K562 (cell line): ENCODE measurements around the gene PACSIN1. TPM values are rescaled to one million over a fixed set of nuclear protein-coding genes. Genes with fewer than 3 reads are reported as not detected.

Experiments used
- ATAC-seq: fragments of 200-7000 bp; cut with Tn5 transposase; 3 replicates; pipeline ENCODE4 v1.9.1; 2020; ENCODE audit warnings: moderate library complexity
- BruUV-seq: library from RNA; stranded (reverse); fragments of 400-500 nt; replicated peaks from 2 replicates; lab custom pipeline; 2021; lab: Mats Ljungman, UMichigan
- CTCF ChIA-PET: fragments of 300-600 bp; formaldehyde crosslinking; extraction: SDS; loops from one replicate; lab custom pipeline; 2021; ENCODE audit warnings: low intra/inter-chr PET ratio; lab: Yijun Ruan, JAX
- POLR2A ChIA-PET: fragments of 300-600, 350-650 bp; sonication (Branson Sonifier 250); formaldehyde crosslinking; extraction: SDS; loops from one replicate; lab custom pipeline; 2021; ENCODE audit warnings: antibody characterized with exemption, inconsistent platforms; lab: Yijun Ruan, JAX
- DNase-seq, 4 experiments: peaks; one replicate each; pipeline versions ENCODE4 v3.0.0 to v3.0.0-alpha.2; 2011 to 2018; ENCODE audit warnings: low spot score in 3 of 4, mixed read lengths in 3 of 4; ENCODE audit errors: extremely low read depth in 1 of 4
- FAIRE-seq: peaks from 2 replicates; lab custom pipeline; 2011; peaks lifted over from hg19 to GRCh38; lab: Jason Lieb, UNC
- H2AFZ ChIP-seq: 2 replicates; pipeline ENCODE4 v1.6.0; 2011; ENCODE audit warnings: low read depth, low read length, control low read depth, inconsistent platforms
- H3K27ac ChIP-seq: fragments of 200-600 bp; 3 replicates; pipeline ENCODE4 v1.8.0; 2011; ENCODE audit warnings: low read depth, mild to moderate bottlenecking, control low read depth, inconsistent platforms, low read length, moderate library complexity, mixed read lengths; ENCODE audit errors: extremely low read depth
- H3K27me3 ChIP-seq, 2 experiments: fragments of 300-600 bp in 1 of 2; 2 replicates in 1 of 2; 3 replicates in 1 of 2; pipeline versions ENCODE4 v1.6.0 to v1.8.0; 2011; ENCODE audit warnings: inconsistent platforms in 2 of 2, low read length in 2 of 2, mild to moderate bottlenecking in 1 of 2, mixed read lengths in 1 of 2, moderate library complexity in 1 of 2; ENCODE audit not compliant: control insufficient read depth in 2 of 2, insufficient read depth in 2 of 2
- H3K36me3 ChIP-seq: fragments of 300-600 bp; 3 replicates; pipeline ENCODE4 v1.8.0; 2011; ENCODE audit warnings: mild to moderate bottlenecking, low read length, inconsistent platforms; ENCODE audit not compliant: control insufficient read depth, insufficient read depth
- H3K4me1 ChIP-seq, 2 experiments: fragments of 200-600 bp in 1 of 2; replicated peaks in 1 of 2; 2 replicates in 1 of 2; 3 replicates in 1 of 2; pipeline versions ENCODE4 v1.5.1 to v1.8.0; 2011; ENCODE audit warnings: inconsistent platforms in 2 of 2, low read length in 2 of 2, mild to moderate bottlenecking in 1 of 2, mixed read lengths in 1 of 2, moderate library complexity in 1 of 2; ENCODE audit not compliant: control insufficient read depth in 2 of 2, insufficient read depth in 2 of 2
- H3K4me2 ChIP-seq: 2 replicates; pipeline ENCODE4 v1.6.1; 2011; ENCODE audit warnings: low read length, control low read depth, inconsistent platforms, mixed read lengths; ENCODE audit not compliant: insufficient read depth
- H3K4me3 ChIP-seq: fragments of 200-600 bp; sonication (generic), shearing (Covaris generic); 2 replicates; pipeline ENCODE4 v1.5.1; 2016; ENCODE audit warnings: control low read depth, inconsistent platforms
- H3K79me2 ChIP-seq: fragments of 200-600 bp; 3 replicates; pipeline ENCODE4 v1.8.0; 2011; ENCODE audit warnings: low read length, inconsistent platforms; ENCODE audit not compliant: control insufficient read depth, insufficient read depth
- H3K9ac ChIP-seq, 2 experiments: 2 replicates each; pipeline versions ENCODE4 v1.6.0 to v1.6.1; 2011; ENCODE audit warnings: low read depth in 2 of 2, low read length in 2 of 2, control low read depth in 1 of 2, inconsistent platforms in 1 of 2, mild to moderate bottlenecking in 1 of 2, mixed read lengths in 1 of 2; ENCODE audit not compliant: insufficient read depth in 1 of 2
- H3K9me1 ChIP-seq: one replicate; pipeline ENCODE4 v1.6.0; 2011; ENCODE audit warnings: inconsistent platforms, mild to moderate bottlenecking, low read length, moderate library complexity; ENCODE audit not compliant: control insufficient read depth, insufficient read depth
- H3K9me3 ChIP-seq: replicated peaks from 2 replicates; pipeline ENCODE4 v1.5.1; 2011; ENCODE audit warnings: low read depth, low read length, inconsistent platforms; ENCODE audit not compliant: control insufficient read depth, insufficient read depth
- H4K20me1 ChIP-seq: replicated peaks from 2 replicates; pipeline ENCODE4 v1.6.1; 2011; ENCODE audit warnings: low read length, inconsistent platforms, mixed read lengths; ENCODE audit not compliant: control insufficient read depth, insufficient read depth
- ZNF263 ChIP-seq: sonication (generic); formaldehyde crosslinking; IDR thresholded peaks from 2 replicates; pipeline ENCODE4 v1.8.0; 2022; ENCODE audit warnings: mild to moderate bottlenecking, missing genetic modification reagents, borderline replicate concordance
- WGBS: fragments of 100-300 bp; shearing (Covaris generic); methylation state at CpG from one replicate; pipeline ENCODE4 v1.1.6; 2016; ENCODE audit warnings: low coverage, mixed read lengths; ENCODE audit not compliant: insufficient coverage; ENCODE audit errors: missing lambda C conversion rate; 5-methylcytosine and 5-hydroxymethylcytosine counted together
- in situ Hi-C: fragments of 300-500 bp; cut with MboI; formaldehyde crosslinking; loops from 4 replicates; pipeline ENCODE4 v1.15.0; 2018; ENCODE audit warnings: inconsistent platforms, mixed read lengths
- intact Hi-C: fragments of 100-400 bp; cut with micrococcal nuclease; formaldehyde crosslinking; loops from 2 replicates; pipeline ENCODE4 v1.14.2; 2022
- polyA plus RNA-seq, 8 experiments: library from polyadenylated mRNA; depleted of rRNA in 4 of 8; stranded (reverse) in 5 of 8; unstranded in 3 of 8; fragments of >200 nt; fragmentation: Nextera tagmentation in 2 of 8; fragmentation: Illumina TruSeq in 1 of 8; extraction: Ambion mirVana in 2 of 8; extraction: Trizol in 1 of 8; gene quantifications; 2 replicates each; pipeline versions ENCODE4 v1.2.1 to v1.2.3, GENCODE V29; 2011 to 2014; ENCODE audit warnings: inconsistent platforms in 1 of 8, missing spikeins in 1 of 8
- total RNA-seq, 7 experiments: library from RNA; depleted of rRNA in 6 of 7; stranded (reverse); fragments of >200 nt in 6 of 7; fragmentation: Illumina TruSeq in 2 of 7; extraction: Trizol in 2 of 7; gene quantifications; 2 replicates each; pipeline versions ENCODE4 v1.2.1 to v1.2.3, GENCODE V29; 2011 to 2021; ENCODE audit warnings: low replicate concordance in 1 of 7
- TF ChIP-seq, protein P1 (sequence below): fragments of 150-350 bp; conservative IDR thresholded peaks from 2 replicates; pipeline ENCODE4 v1.6.1; 2014; ENCODE audit warnings: low read length

PACSIN1 gene
- total and polyA plus RNA-seq, 9 of the 15 experiments (the other 6 are each of a cell fraction or from before 2014, with no cell fraction given), result 0.01 to 1.7 (median 0.45) TPM

GRCh38 chr6:34517966-34518365, 52.1 kb downstream of the PACSIN1 start:
- H4K20me1 ChIP-seq, result no peaks in the 10 kb centered on the region
- FAIRE-seq (no peak), ATAC-seq (no peak), DNase-seq (no peak)
- H3K36me3 ChIP-seq, result no peaks in the 10 kb centered on the region
- H3K9me1 ChIP-seq, result peaks cover 4% of the 10 kb centered on the region
- H3K4me2 ChIP-seq, result peak overlapping the region; percentile 43; the same call in 1 of the 2 replicates
- H3K27me3 ChIP-seq, result no peaks in the 10 kb centered on the region
- no TSS peak for BruUV-seq
- H3K79me2 ChIP-seq, result no peaks in the 10 kb centered on the region
- no peaks in the 10 kb centered on the region for H3K9me3 ChIP-seq
- 47% methylated on average over 8 of the region's 8 CpGs for WGBS
- 0 out of 2 replicates have a peak, but pooled peaks have one; percentile 19 for TF ChIP-seq ZNF263
- TF ChIP-seq, protein P1, sequence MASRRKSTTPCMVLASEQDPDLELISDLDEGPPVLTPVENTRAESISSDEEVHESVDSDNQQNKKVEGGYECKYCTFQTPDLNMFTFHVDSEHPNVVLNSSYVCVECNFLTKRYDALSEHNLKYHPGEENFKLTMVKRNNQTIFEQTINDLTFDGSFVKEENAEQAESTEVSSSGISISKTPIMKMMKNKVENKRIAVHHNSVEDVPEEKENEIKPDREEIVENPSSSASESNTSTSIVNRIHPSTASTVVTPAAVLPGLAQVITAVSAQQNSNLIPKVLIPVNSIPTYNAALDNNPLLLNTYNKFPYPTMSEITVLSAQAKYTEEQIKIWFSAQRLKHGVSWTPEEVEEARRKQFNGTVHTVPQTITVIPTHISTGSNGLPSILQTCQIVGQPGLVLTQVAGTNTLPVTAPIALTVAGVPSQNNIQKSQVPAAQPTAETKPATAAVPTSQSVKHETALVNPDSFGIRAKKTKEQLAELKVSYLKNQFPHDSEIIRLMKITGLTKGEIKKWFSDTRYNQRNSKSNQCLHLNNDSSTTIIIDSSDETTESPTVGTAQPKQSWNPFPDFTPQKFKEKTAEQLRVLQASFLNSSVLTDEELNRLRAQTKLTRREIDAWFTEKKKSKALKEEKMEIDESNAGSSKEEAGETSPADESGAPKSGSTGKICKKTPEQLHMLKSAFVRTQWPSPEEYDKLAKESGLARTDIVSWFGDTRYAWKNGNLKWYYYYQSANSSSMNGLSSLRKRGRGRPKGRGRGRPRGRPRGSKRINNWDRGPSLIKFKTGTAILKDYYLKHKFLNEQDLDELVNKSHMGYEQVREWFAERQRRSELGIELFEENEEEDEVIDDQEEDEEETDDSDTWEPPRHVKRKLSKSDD, result no peak
- H3K9ac ChIP-seq, result peak overlapping the region in 1 of 2 experiments; percentile 45; a peak in 2 of 4 replicates
- CTCF ChIA-PET, result no interaction called here
- intact Hi-C loops, result no loop called here
- in situ Hi-C loops, result no loop called here
- POLR2A ChIA-PET, result interaction anchor here (0.6 to 1.6 kb wide), 6 partner anchors 8 to 680 kb away, joined by 3 to 8 read pairs (median 4); no protein-coding TSS in a partner anchor
- peaks cover 20 to 52% of the 10 kb centered on the region in 2 experiments; a peak in 4 of 5 replicates for H3K4me1 ChIP-seq
- no peak overlapping the region for H3K4me3 ChIP-seq
- no peak overlapping the region for H2AFZ ChIP-seq
- H3K27ac ChIP-seq, result no peak overlapping the region
